Endothelial cell of umbilical vein (primary cell): Measurements from ENCODE around the gene LARP1. TPM values are rescaled to one million over a fixed set of nuclear protein-coding genes. Genes with fewer than 3 reads are reported as not detected.
A peak's percentile ranks its signal among the peaks of the same experiment; 100 is the strongest.

Experiments
- BruUV-seq: library from RNA; stranded (reverse); fragments of 400-500 nt; replicated peaks from 2 replicates; lab custom pipeline; 2021; lab: Mats Ljungman, UMichigan
- CTCF ChIA-PET: fragments of 300-600, 350-600 bp; sonication (Branson Sonifier 250); formaldehyde crosslinking; loops from one replicate; lab custom pipeline; 2021; ENCODE audit warnings: antibody characterized with exemption, inconsistent platforms; lab: Charles Lee
- POLR2A ChIA-PET: fragments of 300-600, 350-600 bp; sonication (Branson Sonifier 250); formaldehyde crosslinking; loops from one replicate; lab custom pipeline; 2021; ENCODE audit warnings: antibody characterized with exemption, inconsistent platforms; lab: Charles Lee
- DNase-seq: peaks from one replicate; pipeline ENCODE4 v3.0.0-alpha.2; 2011; ENCODE audit warnings: low read depth, low spot score
- FAIRE-seq: peaks from 2 replicates; lab custom pipeline; 2011; peaks lifted over from hg19 to GRCh38; lab: Jason Lieb, UNC
- H2AFZ ChIP-seq: 2 replicates; pipeline ENCODE4 v1.6.0; 2012; ENCODE audit warnings: low read depth, low read length, control low read depth, inconsistent platforms
- H3K27ac ChIP-seq: 2 replicates; pipeline ENCODE4 v1.5.1; 2011; ENCODE audit warnings: low read depth, mild to moderate bottlenecking, control low read depth, low read length, moderate library complexity; ENCODE audit not compliant: insufficient read depth
- H3K27me3 ChIP-seq, 2 experiments: 2 replicates each; pipeline versions ENCODE4 v1.6.0 to v1.6.1; 2011; ENCODE audit warnings: low read length in 2 of 2, mixed read lengths in 1 of 2; ENCODE audit not compliant: control insufficient read depth in 2 of 2, insufficient read depth in 2 of 2
- H3K36me3 ChIP-seq, 2 experiments: 2 replicates in 1 of 2; 3 replicates in 1 of 2; pipeline ENCODE4 v1.5.1; 2011; ENCODE audit warnings: low read length in 2 of 2, mild to moderate bottlenecking in 1 of 2, moderate library complexity in 1 of 2; ENCODE audit not compliant: control insufficient read depth in 2 of 2, insufficient read depth in 2 of 2; ENCODE audit errors: extremely low read depth in 1 of 2
- H3K4me1 ChIP-seq: 3 replicates; pipeline ENCODE4 v1.5.1; 2011; ENCODE audit warnings: mild to moderate bottlenecking, low read length; ENCODE audit not compliant: control insufficient read depth, insufficient read depth; ENCODE audit errors: extremely low read depth
- H3K4me2 ChIP-seq: 2 replicates; pipeline ENCODE4 v1.6.1; 2011; ENCODE audit warnings: low read length, control low read depth, mixed read lengths; ENCODE audit not compliant: insufficient read depth
- H3K4me3 ChIP-seq, 3 experiments: fragments of 200-600 bp in 1 of 3; sonication (generic), shearing (Covaris generic) in 1 of 3; replicated peaks in 1 of 3; 2 replicates each; pipeline ENCODE4 v1.5.1; 2011 to 2016; ENCODE audit warnings: control low read depth in 3 of 3, low read length in 3 of 3, mild to moderate bottlenecking in 2 of 3, inconsistent platforms in 1 of 3, low read depth in 1 of 3, moderate library complexity in 1 of 3; ENCODE audit not compliant: insufficient read depth in 1 of 3
- H3K79me2 ChIP-seq: 2 replicates; pipeline ENCODE4 v1.6.0; 2012; ENCODE audit warnings: low read length, inconsistent platforms; ENCODE audit not compliant: control insufficient read depth, insufficient read depth
- H3K9ac ChIP-seq: replicated peaks from 2 replicates; pipeline ENCODE3; 2011; ENCODE audit warnings: low read length, control low read depth; ENCODE audit not compliant: insufficient read depth; ENCODE audit errors: extremely low read depth
- H3K9me1 ChIP-seq: replicated peaks from 3 replicates; pipeline ENCODE4 v1.6.0; 2011; ENCODE audit warnings: mild to moderate bottlenecking, low read length; ENCODE audit not compliant: control insufficient read depth, insufficient read depth; ENCODE audit errors: extremely low read depth
- H3K9me3 ChIP-seq: replicated peaks from 2 replicates; pipeline ENCODE4 v1.5.1; 2012; ENCODE audit warnings: low read length, inconsistent platforms; ENCODE audit not compliant: control insufficient read depth, insufficient read depth
- H4K20me1 ChIP-seq: replicated peaks from 2 replicates; pipeline ENCODE3; 2011; ENCODE audit warnings: mild to moderate bottlenecking, low read length; ENCODE audit not compliant: control insufficient read depth, insufficient read depth; ENCODE audit errors: extremely low read depth
- EZH2 ChIP-seq: IDR thresholded peaks from 2 replicates; pipeline ENCODE4 v1.6.1; 2012; ENCODE audit warnings: borderline replicate concordance, low read depth, mild to moderate bottlenecking, moderate library complexity, low read length, inconsistent platforms; ENCODE audit not compliant: severe bottlenecking
- FOS ChIP-seq: IDR thresholded peaks from 2 replicates; pipeline ENCODE4 v1.6.1; 2011; ENCODE audit warnings: mild to moderate bottlenecking, low read length, moderate library complexity, borderline replicate concordance; ENCODE audit not compliant: insufficient read depth
- GATA2 ChIP-seq: IDR thresholded peaks from 2 replicates; pipeline ENCODE4 v1.7.0; 2011; ENCODE audit warnings: low read depth, mild to moderate bottlenecking, moderate library complexity, mixed read lengths, low read length; ENCODE audit not compliant: insufficient read length, insufficient read depth
- JUN ChIP-seq: IDR thresholded peaks from 2 replicates; pipeline ENCODE4 v1.6.1; 2011; ENCODE audit warnings: borderline replicate concordance, low read depth; ENCODE audit not compliant: insufficient read length, insufficient read depth
- MYC ChIP-seq: IDR thresholded peaks from one replicate; pipeline ENCODE4 v1.6.1; 2011; ENCODE audit warnings: mild to moderate bottlenecking, low read depth, low read length
- POLR2A ChIP-seq: IDR thresholded peaks from 2 replicates; pipeline ENCODE4 v1.6.1; 2012; ENCODE audit warnings: low read depth, mild to moderate bottlenecking, control low read depth, low read length
- POLR2AphosphoS5 ChIP-seq: IDR thresholded peaks from 2 replicates; pipeline ENCODE4 v1.6.1; 2012; ENCODE audit warnings: low read depth, mild to moderate bottlenecking, control low read depth, low read length, moderate library complexity; ENCODE audit not compliant: insufficient read depth
- dilution Hi-C: fragments of 300-500 bp; cut with MboI; formaldehyde crosslinking; loops from one replicate; pipeline ENCODE4 v1.15.0; 2019; ENCODE audit warnings: low sequenced_read_pairs; ENCODE audit not compliant: extremely low pct_ligation_motif_present
- intact Hi-C: fragments of 100-400 bp; cut with micrococcal nuclease; formaldehyde crosslinking; loops from one replicate; pipeline ENCODE4 v1.10.0; 2022
- polyA plus RNA-seq, 4 experiments: library from polyadenylated mRNA; depleted of rRNA in 3 of 4; stranded (reverse) in 3 of 4; unstranded in 1 of 4; fragments of >200 nt; gene quantifications; 2 replicates each; pipeline versions ENCODE4 v1.2.1 to v1.2.3, GENCODE V29; 2011 to 2012; ENCODE audit warnings: missing spikeins in 1 of 4
- total RNA-seq: library from RNA; stranded (reverse); gene quantifications from 2 replicates; pipeline ENCODE4 v1.2.3, GENCODE V29; 2021
- TF ChIP-seq, protein P1 (sequence below): IDR thresholded peaks from 2 replicates; pipeline ENCODE4 v1.6.1; 2011; ENCODE audit not compliant: insufficient read depth, insufficient read length
- TF ChIP-seq, protein P2 (sequence below), 2 donors: IDR thresholded peaks; 1 replicate in 1 of 2; 2 replicates in 1 of 2; pipeline ENCODE4 v1.5.1; 2011; ENCODE audit warnings: low read length in 2 of 2, mild to moderate bottlenecking in 2 of 2, moderate library complexity in 2 of 2, control low read depth in 1 of 2, inconsistent platforms in 1 of 2, low read depth in 1 of 2; ENCODE audit not compliant: insufficient read depth in 1 of 2; ENCODE audit errors: extremely low read depth in 1 of 2

LARP1 gene
- total and polyA plus RNA-seq, 2 donors (not counting 3 experiments of a cell fraction or from before 2014, with no cell fraction given): 70.4 to 252 TPM

DNA sequence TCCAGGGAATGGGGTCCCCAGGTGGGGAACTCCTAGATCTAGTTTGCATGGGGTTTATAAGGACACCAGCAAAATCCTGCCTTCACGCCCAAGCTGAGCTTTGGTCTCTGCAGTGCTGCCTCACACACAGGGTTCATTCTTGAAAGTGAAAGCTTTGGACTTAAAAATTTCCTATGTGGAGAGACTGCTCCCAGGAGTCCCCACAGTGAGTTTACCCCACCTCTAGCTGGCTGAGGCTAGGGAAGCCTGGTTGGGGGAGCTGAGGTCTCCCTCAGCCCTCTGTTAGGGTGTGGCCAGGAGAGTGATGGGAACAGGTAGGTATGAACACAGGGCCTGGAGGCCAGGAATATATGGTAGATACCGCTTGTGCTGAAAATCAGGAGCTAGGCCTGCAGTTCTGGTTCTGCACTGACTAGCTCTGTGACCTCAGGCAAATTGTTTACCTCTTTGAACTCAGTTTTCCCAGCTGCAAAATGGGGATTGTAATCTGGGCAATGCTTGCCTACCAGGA lies 41.5 kb upstream of the LARP1 start:
- no peak for TF ChIP-seq MYC
- TF ChIP-seq POLR2A: no peak
- TF ChIP-seq, protein P1, sequence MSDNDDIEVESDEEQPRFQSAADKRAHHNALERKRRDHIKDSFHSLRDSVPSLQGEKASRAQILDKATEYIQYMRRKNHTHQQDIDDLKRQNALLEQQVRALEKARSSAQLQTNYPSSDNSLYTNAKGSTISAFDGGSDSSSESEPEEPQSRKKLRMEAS: no peak
- no peak for TF ChIP-seq FOS
- no peak for TF ChIP-seq JUN
- no peak for TF ChIP-seq GATA2
- TF ChIP-seq, protein P2, sequence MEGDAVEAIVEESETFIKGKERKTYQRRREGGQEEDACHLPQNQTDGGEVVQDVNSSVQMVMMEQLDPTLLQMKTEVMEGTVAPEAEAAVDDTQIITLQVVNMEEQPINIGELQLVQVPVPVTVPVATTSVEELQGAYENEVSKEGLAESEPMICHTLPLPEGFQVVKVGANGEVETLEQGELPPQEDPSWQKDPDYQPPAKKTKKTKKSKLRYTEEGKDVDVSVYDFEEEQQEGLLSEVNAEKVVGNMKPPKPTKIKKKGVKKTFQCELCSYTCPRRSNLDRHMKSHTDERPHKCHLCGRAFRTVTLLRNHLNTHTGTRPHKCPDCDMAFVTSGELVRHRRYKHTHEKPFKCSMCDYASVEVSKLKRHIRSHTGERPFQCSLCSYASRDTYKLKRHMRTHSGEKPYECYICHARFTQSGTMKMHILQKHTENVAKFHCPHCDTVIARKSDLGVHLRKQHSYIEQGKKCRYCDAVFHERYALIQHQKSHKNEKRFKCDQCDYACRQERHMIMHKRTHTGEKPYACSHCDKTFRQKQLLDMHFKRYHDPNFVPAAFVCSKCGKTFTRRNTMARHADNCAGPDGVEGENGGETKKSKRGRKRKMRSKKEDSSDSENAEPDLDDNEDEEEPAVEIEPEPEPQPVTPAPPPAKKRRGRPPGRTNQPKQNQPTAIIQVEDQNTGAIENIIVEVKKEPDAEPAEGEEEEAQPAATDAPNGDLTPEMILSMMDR (IDR thresholded peaks at IDR 0.05; ENCODE audit: extremely low read depth in 1 of 2, insufficient read depth in 1 of 2, low read depth in 1 of 2, low read length in 2 of 2): no peak
- TF ChIP-seq EZH2: no peak
- TF ChIP-seq POLR2AphosphoS5: no peak
- CTCF ChIA-PET: interaction anchor here (0.8 to 2.7 kb wide), 7 partner anchors 11 to 193 kb away, joined by 3 to 8 read pairs (median 3); no protein-coding TSS in a partner anchor
- H3K4me2 ChIP-seq: peak overlapping the region; percentile 49
- POLR2A ChIA-PET: no interaction called here
- H3K79me2 ChIP-seq: no peaks in the 10 kb centered on the region
- no peaks in the 10 kb centered on the region for H3K27me3 ChIP-seq
- FAIRE-seq (no peak), DNase-seq (peak; percentile 28)
- no peak overlapping the region for H3K9ac ChIP-seq
- no peaks in the 10 kb centered on the region for H3K9me3 ChIP-seq
- dilution Hi-C loops (no loop called here), intact Hi-C loops (loop anchor here (1.0 to 2.0 kb wide), 2 partner anchors 30 to 59 kb away; no protein-coding TSS in a partner anchor)
- H3K27ac ChIP-seq: peak overlapping the region; percentile 25
- H3K4me3 ChIP-seq: no peak overlapping the region
- no peaks in the 10 kb centered on the region for H3K9me1 ChIP-seq
- H4K20me1 ChIP-seq: no peaks in the 10 kb centered on the region
- peaks cover 11% of the 10 kb centered on the region for H3K4me1 ChIP-seq
- no TSS peak for BruUV-seq
- H2AFZ ChIP-seq: no peak overlapping the region
- H3K36me3 ChIP-seq: no peaks in the 10 kb centered on the region
